GM20000 (cell line): Measurements from ENCODE around the gene NGFR.
A peak's percentile ranks its signal among the peaks of the same experiment; 100 is the strongest.

ENCODE experiments used
- DNase-seq: peaks from one replicate; pipeline ENCODE4 v3.0.0; 2012; ENCODE audit warnings: low spot score
- CTCF ChIP-seq: IDR thresholded peaks from 2 replicates; pipeline ENCODE4 v1.5.1; 2012; ENCODE audit warnings: mild to moderate bottlenecking, control low read depth; ENCODE audit errors: extremely low read depth, missing control alignments

Gene NGFR

GRCh38 chr17:49494986-49495841 is at the start of gene NGFR:
NGFR (plus strand) TSS chr17:49495293; CDS start chr17:49495418, 125 bp downstream.
- peak; percentile 93 for DNase-seq
- peak; percentile 30 for TF ChIP-seq CTCF

GRCh38 chr17:49445591-49445990 is 49.5 kb upstream of the NGFR start:
- no peak for DNase-seq
- no peak for TF ChIP-seq CTCF

- TF ChIP-seq CTCF = no peak
- no peak for DNase-seq
Measured at GRCh38 chr17:49447628-49448302, 47.3 kb upstream of the NGFR start.

GRCh38 chr17:49450181-49450580 is 44.9 kb upstream of the NGFR start:
- DNase-seq = no peak
- TF ChIP-seq CTCF = no peak

GRCh38 chr17:49450735-49451134 is 44.4 kb upstream of the NGFR start:
- no peak for DNase-seq
- TF ChIP-seq CTCF = no peak

GRCh38 chr17:49452201-49452600 is 42.9 kb upstream of the NGFR start:
- DNase-seq = no peak
- no peak for TF ChIP-seq CTCF

GRCh38 chr17:49452661-49453060 is 42.4 kb upstream of the NGFR start:
- no peak for DNase-seq
- no peak for TF ChIP-seq CTCF
